PC-9 (cell line): ENCODE results near the gene SLC6A1.

Experiments used
- CTCF ChIP-seq: fragments of 200-600 bp; sonication (generic); conservative IDR thresholded peaks from 2 replicates; pipeline ENCODE4 v1.6.1; 2017; ENCODE audit warnings: mixed run types, antibody characterized with exemption, mild to moderate bottlenecking, moderate library complexity
- EZH2 ChIP-seq: fragments of 200-600 bp; sonication (generic); IDR thresholded peaks from 2 replicates; pipeline ENCODE4 v1.8.0; 2017; ENCODE audit warnings: antibody characterized with exemption, low read depth

DNA sequence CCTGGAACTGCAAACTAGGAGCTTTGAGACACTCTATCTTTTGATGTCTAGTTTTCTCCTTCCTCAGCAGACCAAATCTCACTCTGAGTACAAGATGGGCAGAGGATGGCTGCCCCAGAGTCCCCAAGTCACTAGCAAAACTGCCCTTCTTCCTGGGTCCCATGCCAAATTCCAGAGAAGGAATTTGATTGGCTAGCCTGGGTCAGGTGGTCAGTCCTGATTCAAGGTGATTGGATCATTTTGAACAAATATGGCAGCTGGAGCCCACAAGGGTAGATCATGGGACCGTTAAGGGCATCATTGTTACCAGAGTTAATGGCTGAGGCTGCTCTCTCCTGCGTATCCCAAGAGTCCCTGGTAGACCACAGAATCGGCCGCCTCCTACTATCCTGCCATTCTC, 21.7 kb downstream of the SLC6A1 start:
- TF ChIP-seq CTCF (no peak), EZH2 (no peak)
